Hepatocyte (in vitro differentiated cells): ENCODE measurements around the gene ADAMTS15. TPM values are rescaled to one million over a fixed set of nuclear protein-coding genes. Genes with fewer than 3 reads are reported as not detected.
A peak's percentile ranks its signal among the peaks of the same experiment; 100 is the strongest.

ENCODE experiments used
- DNase-seq: peaks from one replicate; pipeline ENCODE4 v3.0.0-alpha.2; 2016; ENCODE audit warnings: low spot score
- H2AFZ ChIP-seq: fragments of 200-600 bp; sonication (generic); 2 replicates; pipeline ENCODE4 v1.6.0; 2016; ENCODE audit warnings: antibody characterized with exemption, mild to moderate bottlenecking
- H3K27ac ChIP-seq: fragments of 200-600 bp; sonication (generic); 2 replicates; pipeline ENCODE4 v1.5.1; 2016; ENCODE audit warnings: mild to moderate bottlenecking
- H3K27me3 ChIP-seq: fragments of 200-600 bp; sonication (generic); 2 replicates; pipeline ENCODE4 v1.6.1; 2016
- H3K36me3 ChIP-seq: fragments of 200-600 bp; sonication (generic); replicated peaks from 2 replicates; pipeline ENCODE4 v1.5.1; 2016; ENCODE audit warnings: low read depth; ENCODE audit not compliant: insufficient read depth
- H3K4me1 ChIP-seq: fragments of 200-600 bp; sonication (generic); 2 replicates; pipeline ENCODE4 v1.5.1; 2016; ENCODE audit warnings: mild to moderate bottlenecking, moderate library complexity; ENCODE audit not compliant: insufficient read depth
- H3K4me2 ChIP-seq: fragments of 200-600 bp; sonication (generic); 2 replicates; pipeline ENCODE4 v1.6.0; 2016
- H3K4me3 ChIP-seq: fragments of 200-600 bp; sonication (generic); 2 replicates; pipeline ENCODE4 v1.5.1; 2016; ENCODE audit warnings: mild to moderate bottlenecking
- H3K79me2 ChIP-seq: fragments of 200-600 bp; sonication (generic); 2 replicates; pipeline ENCODE4 v1.6.0; 2017; ENCODE audit warnings: mild to moderate bottlenecking
- H3K9me2 ChIP-seq: fragments of 200-600 bp; sonication (generic); replicated peaks from 2 replicates; pipeline ENCODE4 v1.6.0; 2017; ENCODE audit warnings: mild to moderate bottlenecking; ENCODE audit not compliant: insufficient read depth
- H3K9me3 ChIP-seq: fragments of 200-600 bp; sonication (generic); 2 replicates; pipeline ENCODE4 v1.5.1; 2016; ENCODE audit warnings: low read depth, mild to moderate bottlenecking
- H4K20me1 ChIP-seq: fragments of 200-600 bp; sonication (generic); 2 replicates; pipeline ENCODE4 v1.6.0; 2016; ENCODE audit warnings: mild to moderate bottlenecking; ENCODE audit not compliant: insufficient read depth, poor library complexity, severe bottlenecking
- EZH2 ChIP-seq: fragments of 200-600 bp; sonication (generic); IDR thresholded peaks from 2 replicates; pipeline ENCODE4 v1.6.1; 2016; ENCODE audit warnings: antibody characterized with exemption, mild to moderate bottlenecking, borderline replicate concordance
- EZH2phosphoT487 ChIP-seq: fragments of 200-600 bp; sonication (generic); IDR thresholded peaks from one replicate; pipeline ENCODE4 v1.6.1; 2018; ENCODE audit warnings: antibody characterized with exemption, mild to moderate bottlenecking, low read depth, moderate library complexity; ENCODE audit not compliant: unreplicated experiment, severe bottlenecking
- WGBS: methylation state at CpG from one replicate; pipeline ENCODE4 v1.1.6; 2016; ENCODE audit warnings: low lambda C conversion rate; ENCODE audit errors: missing lambda C conversion rate; 5-methylcytosine and 5-hydroxymethylcytosine counted together
- polyA plus RNA-seq: library from polyadenylated mRNA; unstranded; fragments of >200 nt; fragmentation: Nextera tagmentation; extraction: Ambion mirVana; gene quantifications from 2 replicates; pipeline ENCODE4 v1.2.1, GENCODE V29; 2016
- total RNA-seq: library from RNA; depleted of rRNA; stranded (reverse); fragments of >200 nt; gene quantifications from 2 replicates; pipeline ENCODE4 v1.2.3, GENCODE V29; 2014
- TF ChIP-seq, protein P1 (sequence below): fragments of 200-600 bp; sonication (generic); IDR thresholded peaks from 2 replicates; pipeline ENCODE4 v1.5.1; 2016; ENCODE audit warnings: antibody characterized with exemption, mild to moderate bottlenecking; ENCODE audit not compliant: poor library complexity

The ADAMTS15 gene
- total and polyA plus RNA-seq, 2 experiments from 2014 or later = 4.5 to 14.6 TPM

- no peak overlapping the region for H3K4me2 ChIP-seq
- TF ChIP-seq, protein P1, sequence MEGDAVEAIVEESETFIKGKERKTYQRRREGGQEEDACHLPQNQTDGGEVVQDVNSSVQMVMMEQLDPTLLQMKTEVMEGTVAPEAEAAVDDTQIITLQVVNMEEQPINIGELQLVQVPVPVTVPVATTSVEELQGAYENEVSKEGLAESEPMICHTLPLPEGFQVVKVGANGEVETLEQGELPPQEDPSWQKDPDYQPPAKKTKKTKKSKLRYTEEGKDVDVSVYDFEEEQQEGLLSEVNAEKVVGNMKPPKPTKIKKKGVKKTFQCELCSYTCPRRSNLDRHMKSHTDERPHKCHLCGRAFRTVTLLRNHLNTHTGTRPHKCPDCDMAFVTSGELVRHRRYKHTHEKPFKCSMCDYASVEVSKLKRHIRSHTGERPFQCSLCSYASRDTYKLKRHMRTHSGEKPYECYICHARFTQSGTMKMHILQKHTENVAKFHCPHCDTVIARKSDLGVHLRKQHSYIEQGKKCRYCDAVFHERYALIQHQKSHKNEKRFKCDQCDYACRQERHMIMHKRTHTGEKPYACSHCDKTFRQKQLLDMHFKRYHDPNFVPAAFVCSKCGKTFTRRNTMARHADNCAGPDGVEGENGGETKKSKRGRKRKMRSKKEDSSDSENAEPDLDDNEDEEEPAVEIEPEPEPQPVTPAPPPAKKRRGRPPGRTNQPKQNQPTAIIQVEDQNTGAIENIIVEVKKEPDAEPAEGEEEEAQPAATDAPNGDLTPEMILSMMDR = no peak
- TF ChIP-seq EZH2 = no peak
- no peaks in the 10 kb centered on the region for H3K79me2 ChIP-seq
- H2AFZ ChIP-seq = no peak overlapping the region
- DNase-seq = no peak
- no peaks in the 10 kb centered on the region for H4K20me1 ChIP-seq
- H3K9me2 ChIP-seq = no peaks in the 10 kb centered on the region
- no peaks in the 10 kb centered on the region for H3K9me3 ChIP-seq
- H3K27ac ChIP-seq = no peak overlapping the region
- WGBS = 89% methylated on average over 11 of the region's 11 CpGs
- no peaks in the 10 kb centered on the region for H3K36me3 ChIP-seq
- peaks cover 2% of the 10 kb centered on the region for H3K27me3 ChIP-seq
- peaks cover 23% of the 10 kb centered on the region for H3K4me1 ChIP-seq
- H3K4me3 ChIP-seq = no peak overlapping the region
Observed at GRCh38 chr11:130405428-130405827, 43.0 kb upstream of the ADAMTS15 start.

DNA sequence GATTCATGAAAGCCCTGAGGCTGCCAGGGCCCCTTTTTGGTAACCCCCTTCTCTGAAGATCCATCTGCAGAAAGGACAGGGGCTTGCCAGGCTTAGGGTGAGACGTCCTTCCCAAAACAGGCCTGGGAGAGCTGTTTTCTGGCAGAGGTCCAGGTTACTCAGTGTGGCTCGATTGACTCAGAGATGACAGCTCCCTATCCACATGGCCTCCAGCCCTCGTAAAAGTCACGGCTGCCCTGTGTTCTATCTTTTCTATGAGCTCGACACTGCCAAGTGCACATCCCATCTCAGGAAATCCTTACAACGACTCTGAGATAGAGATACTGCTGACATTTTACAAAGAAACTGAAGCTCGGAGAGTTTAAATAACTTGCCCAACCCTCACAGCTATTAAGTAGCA lies 40.5 kb upstream of the ADAMTS15 start:
- no peaks in the 10 kb centered on the region for H3K36me3 ChIP-seq

GRCh38 chr11:130408401-130408890 lies 40.0 kb upstream of the ADAMTS15 start:
- no peak for DNase-seq
- Histone ChIP-seq H2AFZ (no peak overlapping the region), H3K79me2 (no peaks in the 10 kb centered on the region), H3K27me3 (peaks cover 6% of the 10 kb centered on the region), H3K27ac (no peak overlapping the region), H3K9me2 (no peaks in the 10 kb centered on the region), H3K9me3 (no peaks in the 10 kb centered on the region), H3K4me2 (no peak overlapping the region), H3K4me1 (peaks cover 14% of the 10 kb centered on the region), H4K20me1 (no peaks in the 10 kb centered on the region), H3K36me3 (no peaks in the 10 kb centered on the region), H3K4me3 (no peak overlapping the region)
- 93% methylated on average over 16 of the region's 18 CpGs for WGBS
- TF ChIP-seq, protein P1 = no peak
- no peak for TF ChIP-seq EZH2

More for the DNA sequence above, 40.5 kb upstream of the ADAMTS15 start:
- H3K9me2 ChIP-seq = no peaks in the 10 kb centered on the region
- WGBS = 30% methylated on average over 7 of the region's 7 CpGs
- H4K20me1 ChIP-seq = no peaks in the 10 kb centered on the region
- no peaks in the 10 kb centered on the region for H3K9me3 ChIP-seq
- H3K27ac ChIP-seq = no peak overlapping the region
- no peaks in the 10 kb centered on the region for H3K79me2 ChIP-seq
- peaks cover 18% of the 10 kb centered on the region for H3K4me1 ChIP-seq
- DNase-seq = peak; percentile 68
- no peak overlapping the region for H3K4me2 ChIP-seq
- TF ChIP-seq EZH2 = no peak
- TF ChIP-seq, protein P1 = no peak
- no peak for TF ChIP-seq EZH2phosphoT487
- no peak overlapping the region for H2AFZ ChIP-seq
- no peak overlapping the region for H3K4me3 ChIP-seq
- H3K27me3 ChIP-seq = peaks cover 6% of the 10 kb centered on the region

- H3K9me3 ChIP-seq = no peaks in the 10 kb centered on the region
- H4K20me1 ChIP-seq = no peaks in the 10 kb centered on the region
- no peak overlapping the region for H3K4me2 ChIP-seq
- H3K36me3 ChIP-seq = no peaks in the 10 kb centered on the region
- H3K9me2 ChIP-seq = no peaks in the 10 kb centered on the region
- no peak overlapping the region for H3K4me3 ChIP-seq
- DNase-seq = no peak
- H2AFZ ChIP-seq = no peak overlapping the region
- 89% methylated on average over 8 of the region's 8 CpGs for WGBS
- no peak for TF ChIP-seq EZH2
- no peak for TF ChIP-seq EZH2phosphoT487
- TF ChIP-seq, protein P1 = no peak
- no peaks in the 10 kb centered on the region for H3K79me2 ChIP-seq
- H3K27me3 ChIP-seq = peaks cover 6% of the 10 kb centered on the region
- H3K27ac ChIP-seq = no peak overlapping the region
- peaks cover 9% of the 10 kb centered on the region for H3K4me1 ChIP-seq
Observed at GRCh38 chr11:130408901-130409300, 39.5 kb upstream of the ADAMTS15 start.
